NCI-H1048 (cell line): Measurements from ENCODE around the gene CELSR1.

Experiments used
- DNase-seq: peaks from one replicate; lab custom pipeline; 2025; lab: John Stamatoyannopoulos, UW

The CELSR1 gene

DNA sequence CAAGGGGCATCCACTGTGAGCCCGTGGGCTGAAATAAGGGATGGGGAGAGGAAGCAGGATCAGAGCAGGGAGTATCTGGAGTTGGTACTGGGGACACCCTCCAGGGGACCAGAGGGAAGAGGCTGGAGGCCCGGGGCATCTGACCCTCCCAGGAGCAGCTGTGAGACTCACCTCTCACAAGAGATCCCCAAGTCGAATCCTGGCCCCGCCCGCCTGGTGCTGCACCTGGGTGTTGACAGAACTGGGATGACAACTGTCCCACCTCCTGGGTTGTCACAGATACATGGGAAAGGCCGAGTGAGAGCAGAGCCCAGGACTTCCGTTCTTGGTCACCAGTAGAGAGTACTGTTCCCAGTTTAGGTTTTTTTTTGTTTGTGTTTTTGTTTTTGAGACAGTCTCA lies 78.9 kb downstream of the CELSR1 start:
- DNase-seq: no peak

DNA sequence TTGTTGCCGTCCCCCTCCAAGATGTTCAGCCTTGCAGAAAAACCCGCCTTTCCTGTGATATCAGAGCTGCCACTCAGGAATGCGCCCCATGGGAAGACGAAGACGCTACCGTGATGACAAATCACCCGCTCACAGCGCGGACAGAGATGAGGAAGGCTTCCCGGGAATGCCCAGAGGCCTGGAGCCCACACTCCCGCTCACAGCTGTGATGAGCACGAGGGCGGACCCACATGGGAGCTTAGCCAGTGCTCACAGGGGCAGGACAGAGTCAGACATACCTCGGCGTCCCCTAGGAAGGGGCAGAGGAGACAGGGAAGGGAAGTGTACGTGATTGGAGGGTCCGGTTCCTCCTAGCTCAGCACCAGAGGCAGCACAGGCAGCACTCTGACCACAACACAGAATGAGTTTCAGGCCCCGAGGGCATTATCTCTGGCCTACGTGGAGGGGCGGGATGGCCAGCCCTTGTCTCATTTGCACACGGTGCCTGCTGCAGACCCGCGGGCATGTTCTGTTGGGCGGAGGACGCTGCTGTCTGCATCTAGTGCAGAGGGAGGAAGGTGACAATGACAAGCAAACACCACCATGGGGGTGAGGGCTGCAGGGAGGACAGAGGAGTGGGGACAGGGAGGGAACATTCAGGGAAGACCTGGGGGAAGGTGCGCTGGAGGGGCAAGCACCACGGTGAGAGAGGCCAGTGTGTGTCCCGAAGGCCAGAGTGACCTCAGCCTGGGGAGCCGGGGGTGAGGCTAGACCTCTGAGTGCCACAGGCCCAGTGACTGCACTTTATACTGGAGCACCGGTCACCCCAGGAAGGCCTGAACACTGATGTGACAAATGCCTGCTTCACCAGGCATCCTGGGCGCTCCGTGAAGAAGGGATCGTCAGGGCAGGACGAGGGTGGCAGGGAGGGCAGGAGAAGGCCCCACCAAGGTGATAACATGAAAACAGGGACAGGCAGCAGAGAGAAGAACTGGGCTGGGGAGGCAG lies 79.6 kb downstream of the CELSR1 start:
- no peak for DNase-seq

GRCh38 chr22:46456818-46457163 lies 80.6 kb downstream of the CELSR1 start:
- no peak for DNase-seq

- DNase-seq: no peak
These were observed 82.0 kb downstream of the CELSR1 start for GRCh38 chr22:46455446-46455845.

- DNase-seq: no peak
These were observed 82.7 kb downstream of the CELSR1 start for GRCh38 chr22:46454504-46455269.

DNA sequence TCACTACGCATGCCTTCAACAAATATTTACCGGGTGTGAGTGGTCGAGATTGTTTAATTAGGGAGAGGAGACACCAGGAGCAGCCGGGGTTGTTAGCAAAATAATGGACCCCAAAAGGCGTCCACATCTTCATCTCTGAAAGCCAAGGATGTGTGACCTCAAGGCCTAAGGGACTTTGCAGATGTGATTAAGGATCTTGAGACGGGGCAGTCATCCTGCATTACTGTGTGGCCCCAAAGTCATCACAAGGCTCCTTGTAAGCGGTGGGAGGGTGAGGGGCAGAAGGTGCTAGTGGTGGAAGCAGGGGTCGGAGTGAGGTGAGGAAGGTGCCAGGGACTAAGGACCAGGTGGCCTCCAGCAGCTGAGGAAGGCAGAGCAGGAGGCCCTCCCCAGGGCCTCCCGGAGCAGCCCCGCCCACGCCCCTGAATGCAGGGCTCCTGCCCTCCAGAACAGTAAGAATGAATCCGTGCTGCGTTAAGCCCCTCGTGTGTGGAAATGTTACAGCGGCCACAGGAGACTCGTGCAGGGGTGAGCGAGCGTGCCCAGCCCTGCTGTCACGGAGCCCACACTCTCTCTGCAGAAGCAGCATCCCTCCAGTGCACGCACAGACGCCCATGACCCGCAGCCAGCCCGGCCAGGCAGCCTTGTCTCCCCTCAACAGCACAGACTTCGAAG lies 83.5 kb downstream of the CELSR1 start:
- no peak for DNase-seq

- no peak for DNase-seq
These were observed 84.2 kb downstream of the CELSR1 start for GRCh38 chr22:46453006-46453828.

GRCh38 chr22:46452195-46453005 lies 85.0 kb downstream of the CELSR1 start:
- no peak for DNase-seq

DNA sequence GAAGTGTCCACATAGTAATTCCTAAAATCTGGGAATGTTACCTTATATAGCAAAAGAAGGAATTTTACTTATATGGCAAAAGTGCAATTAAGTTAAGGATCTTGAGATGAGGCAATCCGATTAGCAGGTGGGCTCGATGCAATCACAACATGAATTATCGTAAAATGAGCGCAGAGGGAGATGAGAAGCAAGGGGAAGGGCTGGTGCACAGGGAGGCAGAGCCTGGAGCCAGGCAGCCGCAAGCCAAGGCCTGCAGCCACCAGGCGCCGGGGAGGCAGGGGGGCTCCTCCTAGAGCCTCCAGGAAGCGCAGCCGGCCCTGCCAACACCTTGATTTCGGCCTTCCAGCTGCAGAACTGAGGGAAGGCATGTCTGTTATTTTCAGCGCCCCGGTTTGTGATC lies 85.7 kb downstream of the CELSR1 start:
- DNase-seq: no peak

DNA sequence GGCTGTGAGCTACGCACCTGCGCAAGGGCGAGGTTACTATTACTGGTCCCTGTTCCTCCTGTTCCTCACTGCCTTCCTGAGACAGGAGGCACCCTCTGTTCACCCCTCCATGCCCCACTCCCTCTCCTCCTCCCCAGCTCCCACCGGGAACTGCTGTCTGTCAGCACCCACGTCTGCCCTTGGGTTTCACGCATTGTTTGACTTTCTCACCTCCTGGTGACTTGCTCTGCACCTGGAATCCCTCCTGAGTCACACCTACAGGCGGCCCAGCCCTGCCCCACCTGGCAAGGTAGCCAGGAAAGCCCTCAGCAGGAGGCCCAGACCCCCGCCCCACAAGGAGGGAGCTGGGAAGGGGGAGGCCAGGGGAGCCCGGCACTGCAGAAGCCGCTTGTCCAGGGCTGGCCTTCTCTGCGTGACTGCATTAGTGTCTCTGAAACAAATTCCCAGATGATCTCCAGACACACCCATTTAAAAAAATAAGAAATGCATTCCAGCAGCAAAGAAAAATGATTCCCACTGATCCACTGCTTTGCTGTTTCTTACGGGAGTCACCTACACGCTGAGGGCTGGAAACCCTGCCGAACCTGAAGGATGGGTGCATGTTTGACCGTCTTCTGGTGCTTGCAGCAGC lies 86.4 kb downstream of the CELSR1 start:
- DNase-seq: no peak

DNA sequence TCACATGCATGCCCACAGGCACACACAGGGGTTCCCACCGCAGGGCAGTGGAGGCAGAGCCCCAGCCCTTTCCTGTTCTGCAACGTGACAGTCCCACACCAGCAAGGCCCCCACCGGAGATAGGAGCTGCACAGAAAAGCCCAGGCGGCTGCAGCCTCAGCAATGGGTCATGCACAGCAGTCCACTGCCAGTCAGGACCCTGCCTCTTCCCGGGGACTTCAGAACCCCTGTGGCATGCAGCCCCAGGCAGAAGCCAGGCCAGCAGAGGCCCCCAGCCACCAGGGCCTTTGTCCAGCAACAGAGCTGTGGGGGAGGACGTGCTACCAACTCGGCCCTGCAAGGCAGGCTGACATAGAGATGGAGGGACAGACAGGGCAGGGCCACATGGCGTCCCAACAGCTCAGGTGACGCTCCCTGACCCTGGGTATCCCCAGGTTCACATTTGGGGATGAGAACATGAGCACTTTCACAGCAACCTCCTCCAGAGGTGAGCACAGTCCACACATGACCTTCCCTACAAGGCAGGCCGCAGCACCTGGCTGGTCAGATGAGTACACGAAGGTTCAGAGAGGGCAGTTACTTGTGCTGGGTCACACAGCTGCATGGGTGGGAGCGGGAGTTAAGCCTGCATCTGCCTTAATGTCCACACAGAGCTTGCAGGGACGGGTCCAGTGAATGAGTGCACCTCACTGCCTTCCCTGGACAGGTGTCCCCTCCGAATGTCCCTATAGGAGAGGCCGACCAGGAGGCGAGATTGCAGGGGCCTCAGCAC lies 87.3 kb downstream of the CELSR1 start:
- DNase-seq: no peak

- no peak for DNase-seq
These were observed 88.2 kb downstream of the CELSR1 start for GRCh38 chr22:46449116-46449691.

DNA sequence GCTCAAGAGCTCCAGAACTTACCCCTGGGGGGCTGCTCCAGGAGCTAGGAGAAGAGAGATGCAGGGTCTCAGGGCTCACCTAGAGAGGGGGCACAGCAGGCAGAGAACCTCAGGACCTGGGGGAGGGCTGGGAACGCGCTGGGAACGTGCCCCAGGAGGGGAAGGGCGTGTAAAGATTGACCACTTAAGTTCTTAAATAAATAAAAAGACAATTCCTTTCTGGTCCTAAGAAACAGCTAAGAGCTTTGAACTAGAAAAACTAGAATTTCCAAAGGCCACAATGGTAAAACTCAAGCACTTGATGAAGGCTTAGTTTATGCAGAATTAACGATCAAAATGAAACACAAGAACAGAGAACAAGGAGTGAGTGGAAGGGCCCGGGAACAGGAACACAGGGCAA lies 89.1 kb downstream of the CELSR1 start:
- no peak for DNase-seq

- no peak for DNase-seq
These were observed 89.5 kb downstream of the CELSR1 start for GRCh38 chr22:46447906-46448305.

GRCh38 chr22:46446799-46447198 lies 90.6 kb downstream of the CELSR1 start:
- no peak for DNase-seq

- DNase-seq: no peak
These were observed 91.5 kb downstream of the CELSR1 start for GRCh38 chr22:46445771-46446420.

DNA sequence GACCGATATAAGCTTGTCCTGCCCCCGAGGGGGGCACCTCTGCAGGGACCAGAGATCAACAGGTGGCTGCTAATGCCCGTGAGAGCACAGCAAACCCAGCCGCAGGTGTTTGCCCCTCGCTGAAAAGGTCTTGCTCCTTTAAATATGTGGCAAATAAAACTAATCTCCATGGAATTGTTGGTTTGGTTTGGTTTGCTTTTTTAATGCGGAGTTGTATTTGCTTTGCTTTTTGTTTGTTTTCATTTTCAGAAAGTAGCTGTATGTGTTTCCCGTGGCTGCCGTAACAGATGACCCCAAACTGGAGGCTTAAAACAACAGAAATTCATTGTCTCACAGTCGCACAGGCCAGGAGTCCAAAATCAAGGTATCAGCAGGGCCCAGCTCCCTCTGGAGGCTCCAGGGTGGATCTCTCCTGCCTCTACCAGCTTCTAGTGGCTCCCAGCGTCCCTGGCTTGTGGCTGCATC lies 93.0 kb downstream of the CELSR1 start:
- DNase-seq: no peak

- no peak for DNase-seq
These were observed 93.5 kb downstream of the CELSR1 start for GRCh38 chr22:46443850-46444389.
